ENCODE data around the gene OR6B1.
"Not testable (repeated sequence)": the region's sequence is repeated elsewhere in the genome, so short reads cannot be mapped to it uniquely, and the experiment has no call there.

OR6B1 gene

GRCh38 chr7:144006692-144007042 lies 6.5 kb downstream of the OR6B1 start:
- no peak for DNase-seq

GRCh38 chr7:144009361-144009760 lies 9.2 kb downstream of the OR6B1 start:
- DNase-seq: no peak

GRCh38 chr7:144010061-144010460 lies 9.9 kb downstream of the OR6B1 start:
- DNase-seq: not testable (repeated sequence)

- not testable (repeated sequence) for DNase-seq
Observed at GRCh38 chr7:144010821-144011220, 10.7 kb downstream of the OR6B1 start.

- no peak for DNase-seq
Observed at GRCh38 chr7:144011458-144012230, 11.5 kb downstream of the OR6B1 start.

- no peak for DNase-seq
Observed at GRCh38 chr7:144018065-144018464, 17.9 kb downstream of the OR6B1 start.

- no peak for DNase-seq
Observed at GRCh38 chr7:144019457-144019856, 19.3 kb downstream of the OR6B1 start.

- no peak for DNase-seq
Observed at GRCh38 chr7:144020340-144020739, 20.2 kb downstream of the OR6B1 start.

GRCh38 chr7:144022169-144022568 lies 22.0 kb downstream of the OR6B1 start:
- DNase-seq: no peak

GRCh38 chr7:144023171-144023827 lies 23.2 kb downstream of the OR6B1 start:
- DNase-seq: no peak

- DNase-seq: no peak
Observed at GRCh38 chr7:144024213-144024612, 24.1 kb downstream of the OR6B1 start.

GRCh38 chr7:144026203-144026883 lies 26.2 kb downstream of the OR6B1 start:
- DNase-seq: no peak

GRCh38 chr7:144027070-144027469 lies 26.9 kb downstream of the OR6B1 start:
- DNase-seq: no peak

GRCh38 chr7:144027974-144028373 lies 27.9 kb downstream of the OR6B1 start:
- DNase-seq: no peak

GRCh38 chr7:144028547-144028946 lies 28.4 kb downstream of the OR6B1 start:
- no peak for DNase-seq

GRCh38 chr7:144032516-144032915 lies 32.4 kb downstream of the OR6B1 start:
- DNase-seq: no peak

- DNase-seq: no peak
Observed at GRCh38 chr7:144032985-144033709, 33.0 kb downstream of the OR6B1 start.

GRCh38 chr7:144035385-144035784 lies 35.3 kb downstream of the OR6B1 start:
- no peak for DNase-seq

GRCh38 chr7:144036302-144036885 lies 36.3 kb downstream of the OR6B1 start:
- DNase-seq: no peak

- DNase-seq: no peak
Observed at GRCh38 chr7:144037414-144038035, 37.4 kb downstream of the OR6B1 start.

- no peak for DNase-seq
Observed at GRCh38 chr7:144038887-144039286, 38.8 kb downstream of the OR6B1 start.

GRCh38 chr7:144048648-144049047 lies 48.5 kb downstream of the OR6B1 start, which contains the start of gene OR2A5:
TSS of gene OR2A5 (plus strand) at chr7:144048948. CDS start at chr7:144050402, 1,454 bp downstream.
- no peak for DNase-seq
